A673 (cell line): ENCODE measurements around the gene EHBP1L1.

Source experiments
- EZH2 ChIP-seq: fragments of 200-600 bp; sonication (generic); IDR thresholded peaks from 2 replicates; pipeline ENCODE4 v1.6.1; 2017; ENCODE audit warnings: borderline replicate concordance, low read depth, mild to moderate bottlenecking, mixed read lengths, antibody characterized with exemption, low read length; ENCODE audit not compliant: poor library complexity, severe bottlenecking
- TF ChIP-seq, protein P1 (sequence below): fragments of 300-800, 200-600 bp; sonication (generic); conservative IDR thresholded peaks from 2 replicates; pipeline ENCODE4 v1.5.1; 2017; ENCODE audit warnings: low read depth, mild to moderate bottlenecking, antibody characterized with exemption, low read length, moderate library complexity, mixed read lengths

DNA sequence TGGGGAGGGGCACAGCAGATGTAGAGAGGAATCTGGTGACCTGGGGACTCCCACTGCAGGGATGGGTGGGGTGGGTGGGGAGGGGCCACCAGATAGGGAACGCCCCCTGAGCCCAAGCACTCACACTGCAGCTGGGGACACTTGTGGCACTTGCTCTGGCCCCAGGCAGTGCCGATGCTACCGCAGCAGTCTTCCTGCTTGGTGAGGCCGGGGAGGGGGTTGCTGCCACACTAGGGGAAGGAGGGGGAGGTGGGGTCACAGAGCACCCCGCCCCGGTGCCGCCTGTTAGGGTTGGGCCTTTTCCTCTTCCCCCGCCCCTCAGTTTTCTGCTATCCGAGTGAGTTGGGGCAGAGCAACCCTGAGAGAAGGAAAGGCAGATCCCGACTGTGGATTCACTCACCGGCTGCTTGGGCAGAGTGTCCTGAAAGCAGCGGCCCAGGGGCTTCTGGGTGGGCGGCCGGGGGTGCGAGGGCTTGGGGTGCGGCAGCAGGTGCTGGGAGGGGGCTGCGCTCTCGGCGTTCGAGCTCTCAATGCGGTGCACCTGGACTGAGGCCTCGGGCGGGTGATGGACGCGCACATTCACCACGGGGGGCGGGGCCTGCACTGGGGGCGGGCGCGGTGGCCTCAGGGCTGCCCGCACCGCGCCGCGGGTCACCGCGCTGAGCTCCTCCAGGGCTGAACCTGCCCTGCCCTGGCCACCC lies 22.4 kb upstream of the EHBP1L1 start:
- TF ChIP-seq, protein P1, sequence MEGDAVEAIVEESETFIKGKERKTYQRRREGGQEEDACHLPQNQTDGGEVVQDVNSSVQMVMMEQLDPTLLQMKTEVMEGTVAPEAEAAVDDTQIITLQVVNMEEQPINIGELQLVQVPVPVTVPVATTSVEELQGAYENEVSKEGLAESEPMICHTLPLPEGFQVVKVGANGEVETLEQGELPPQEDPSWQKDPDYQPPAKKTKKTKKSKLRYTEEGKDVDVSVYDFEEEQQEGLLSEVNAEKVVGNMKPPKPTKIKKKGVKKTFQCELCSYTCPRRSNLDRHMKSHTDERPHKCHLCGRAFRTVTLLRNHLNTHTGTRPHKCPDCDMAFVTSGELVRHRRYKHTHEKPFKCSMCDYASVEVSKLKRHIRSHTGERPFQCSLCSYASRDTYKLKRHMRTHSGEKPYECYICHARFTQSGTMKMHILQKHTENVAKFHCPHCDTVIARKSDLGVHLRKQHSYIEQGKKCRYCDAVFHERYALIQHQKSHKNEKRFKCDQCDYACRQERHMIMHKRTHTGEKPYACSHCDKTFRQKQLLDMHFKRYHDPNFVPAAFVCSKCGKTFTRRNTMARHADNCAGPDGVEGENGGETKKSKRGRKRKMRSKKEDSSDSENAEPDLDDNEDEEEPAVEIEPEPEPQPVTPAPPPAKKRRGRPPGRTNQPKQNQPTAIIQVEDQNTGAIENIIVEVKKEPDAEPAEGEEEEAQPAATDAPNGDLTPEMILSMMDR, result no peak
- TF ChIP-seq EZH2, result no peak
